GM21825 (cell line): Measurements from ENCODE around the gene CRYBA4.

Source experiments
- ATAC-seq: cut with Tn5 transposase; IDR thresholded peaks from one replicate; pipeline ENCODE4 v1.9.1; 2021; ENCODE audit warnings: mild to moderate bottlenecking, moderate library complexity; ENCODE audit not compliant: unreplicated experiment

CRYBA4 gene

DNA sequence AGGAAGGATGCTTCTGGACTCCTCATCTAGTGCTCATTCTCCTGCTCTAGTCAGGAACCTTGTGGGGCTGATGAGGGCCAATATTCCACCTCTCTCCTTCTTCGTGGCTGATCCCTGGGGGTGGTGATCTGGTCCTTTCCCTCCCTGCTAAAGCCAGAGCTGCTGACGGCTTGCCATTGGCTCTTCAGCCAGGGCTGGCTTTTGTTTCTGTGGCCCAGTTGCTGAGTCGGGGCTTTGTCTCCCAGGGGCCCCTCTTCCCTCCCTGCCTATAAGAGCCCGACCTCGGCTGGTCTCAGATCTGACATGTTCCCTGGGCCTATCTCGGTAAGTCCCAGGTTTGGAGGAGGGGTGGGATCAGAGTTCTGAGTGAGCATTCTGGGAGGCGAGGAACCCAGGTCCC, at the start of gene CRYBA4:
CRYBA4 (plus strand) TSS at position 301 of the 400 bp plus-strand sequence. CDS start 634 bp downstream, outside the sequence.
- no peak for ATAC-seq

DNA sequence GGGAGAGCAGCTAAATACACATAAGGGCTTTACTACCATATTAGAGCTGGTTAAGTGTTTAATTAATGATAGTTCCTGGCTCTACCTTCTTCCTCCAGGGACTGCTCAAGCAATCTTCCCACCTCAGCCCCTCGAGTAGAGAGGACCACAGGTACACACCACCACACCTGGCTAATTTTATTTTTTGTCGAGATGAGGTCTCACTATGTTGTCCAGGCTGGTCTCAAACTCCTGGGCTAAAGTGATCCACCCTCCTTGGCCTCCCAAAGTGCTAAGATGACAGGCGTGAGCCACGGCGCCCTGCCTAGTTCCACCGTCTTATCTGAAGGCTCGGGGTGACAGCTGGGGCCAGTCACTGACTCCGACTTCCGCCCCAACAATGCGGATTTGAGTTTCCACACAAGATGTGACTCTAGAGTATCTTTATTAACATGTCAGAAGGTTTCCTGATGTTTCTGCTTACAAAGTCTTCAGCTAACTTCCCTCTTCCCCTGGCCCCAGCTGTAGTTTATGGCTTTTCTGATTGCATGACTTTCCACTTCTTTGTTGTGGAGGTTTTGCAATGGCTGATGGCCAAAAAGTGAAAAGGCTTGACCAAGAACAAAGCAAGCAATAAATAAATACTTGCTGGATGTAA, 48.6 kb upstream of the CRYBA4 start:
- ATAC-seq: no peak

DNA sequence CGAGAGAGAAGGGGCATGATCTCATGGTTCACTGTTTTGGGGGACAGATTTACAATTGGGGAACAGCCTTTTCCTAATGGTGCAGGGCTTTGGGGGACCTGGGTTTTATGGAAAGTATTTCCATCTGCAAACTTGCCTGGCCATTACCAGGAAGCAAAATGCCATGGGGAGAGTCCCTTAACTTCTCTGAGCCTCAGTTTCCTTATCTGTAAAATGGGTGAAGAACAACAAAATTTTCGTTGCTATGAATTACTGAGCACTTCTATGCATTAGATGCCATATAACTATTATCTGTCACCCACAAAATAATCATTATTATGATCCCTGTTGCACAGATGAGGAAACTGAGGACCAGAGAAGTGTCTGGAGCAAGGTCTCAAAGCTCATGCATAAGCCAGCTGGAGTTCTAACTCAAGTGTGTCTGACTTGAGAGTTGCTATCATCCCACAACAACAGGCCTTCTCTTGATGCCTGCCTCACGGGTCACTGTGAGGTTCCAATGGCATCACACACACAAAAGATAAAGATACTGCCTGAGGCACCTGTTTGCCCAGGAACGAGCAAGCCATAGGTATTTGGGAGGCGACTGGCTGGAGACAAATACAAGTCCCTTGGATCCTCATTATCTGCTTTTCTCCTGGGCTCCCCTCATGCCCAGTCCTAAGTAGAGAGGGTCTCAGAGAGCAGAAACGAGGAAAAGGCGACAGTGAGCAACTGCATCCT, 47.6 kb upstream of the CRYBA4 start:
- no peak for ATAC-seq

DNA sequence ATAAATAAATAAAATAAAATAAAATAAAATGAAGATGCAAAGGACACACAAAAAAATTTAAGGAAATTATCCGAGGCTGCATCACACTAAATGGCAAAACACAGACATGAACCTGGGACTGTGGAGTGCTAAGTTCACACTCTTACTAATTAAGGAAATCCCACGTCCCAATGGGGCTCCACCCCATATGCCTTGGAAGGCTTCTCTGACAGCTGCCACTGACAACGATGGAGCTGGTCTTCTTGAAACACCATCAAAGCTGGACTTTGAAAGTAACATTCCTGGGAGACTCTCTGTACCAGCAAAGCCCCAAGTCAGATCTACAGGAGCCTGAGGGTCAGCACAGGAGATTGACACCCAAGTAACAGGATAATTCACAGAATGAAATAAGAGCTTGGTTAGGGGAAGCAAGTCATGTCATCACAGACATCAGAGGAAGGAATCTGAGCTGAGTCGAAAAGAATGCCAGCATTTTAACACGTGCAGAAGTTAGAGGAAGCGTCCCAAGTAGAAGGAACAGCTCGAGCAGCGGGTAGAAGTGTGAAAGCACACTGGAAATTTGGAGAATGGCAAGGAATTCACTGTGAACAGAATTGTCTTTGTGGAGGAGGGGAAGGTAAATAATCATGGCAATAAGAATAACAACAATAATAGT, 45.6 kb upstream of the CRYBA4 start:
- no peak for ATAC-seq

DNA sequence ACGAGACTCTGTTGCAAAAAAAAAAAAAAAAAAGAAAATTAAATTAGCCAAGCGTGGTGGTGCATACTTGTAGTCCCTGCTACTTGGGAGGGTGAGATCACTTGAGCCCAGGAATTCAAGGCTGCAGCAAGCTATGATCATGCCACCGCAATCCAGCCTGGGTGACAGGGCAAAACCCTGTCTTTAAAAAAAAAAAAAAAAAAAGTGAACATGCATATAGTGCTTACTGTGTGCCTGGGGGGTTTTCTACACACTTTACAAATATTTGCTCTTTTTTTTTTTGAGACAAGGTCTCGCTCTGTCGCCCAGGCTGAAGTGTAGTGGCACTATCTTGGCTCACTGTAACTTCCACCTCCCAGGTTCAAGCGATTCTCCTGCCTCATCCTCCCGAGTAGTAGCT, 44.7 kb upstream of the CRYBA4 start:
- ATAC-seq: no peak

DNA sequence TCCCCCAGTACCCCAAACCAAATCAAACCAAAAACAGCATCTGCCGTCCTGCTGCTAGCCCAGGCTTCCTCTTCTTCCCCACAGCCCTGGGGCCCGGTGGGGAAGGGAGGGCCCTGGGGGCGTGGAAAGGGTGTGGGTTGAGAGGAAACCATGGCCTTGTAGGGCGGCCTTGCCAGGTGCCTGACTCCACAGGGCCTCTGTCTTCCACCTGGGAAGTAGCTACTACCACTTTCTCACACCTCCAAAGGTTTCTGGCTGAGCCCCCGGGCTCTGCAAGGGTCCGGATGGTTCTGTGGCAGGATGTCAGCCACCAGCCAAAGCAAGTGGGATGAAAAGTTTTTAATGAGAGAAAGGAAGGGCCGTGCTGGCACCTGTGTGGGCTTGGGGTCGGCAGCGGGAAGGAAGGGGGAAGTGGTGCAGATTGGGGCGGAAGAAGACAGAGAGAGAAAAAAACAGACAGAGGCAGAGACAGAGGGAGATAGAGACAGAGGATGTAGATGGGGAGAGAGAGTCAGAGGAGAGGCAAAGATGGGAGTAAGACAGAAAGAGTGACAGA, 42.4 kb upstream of the CRYBA4 start:
- no peak for ATAC-seq

DNA sequence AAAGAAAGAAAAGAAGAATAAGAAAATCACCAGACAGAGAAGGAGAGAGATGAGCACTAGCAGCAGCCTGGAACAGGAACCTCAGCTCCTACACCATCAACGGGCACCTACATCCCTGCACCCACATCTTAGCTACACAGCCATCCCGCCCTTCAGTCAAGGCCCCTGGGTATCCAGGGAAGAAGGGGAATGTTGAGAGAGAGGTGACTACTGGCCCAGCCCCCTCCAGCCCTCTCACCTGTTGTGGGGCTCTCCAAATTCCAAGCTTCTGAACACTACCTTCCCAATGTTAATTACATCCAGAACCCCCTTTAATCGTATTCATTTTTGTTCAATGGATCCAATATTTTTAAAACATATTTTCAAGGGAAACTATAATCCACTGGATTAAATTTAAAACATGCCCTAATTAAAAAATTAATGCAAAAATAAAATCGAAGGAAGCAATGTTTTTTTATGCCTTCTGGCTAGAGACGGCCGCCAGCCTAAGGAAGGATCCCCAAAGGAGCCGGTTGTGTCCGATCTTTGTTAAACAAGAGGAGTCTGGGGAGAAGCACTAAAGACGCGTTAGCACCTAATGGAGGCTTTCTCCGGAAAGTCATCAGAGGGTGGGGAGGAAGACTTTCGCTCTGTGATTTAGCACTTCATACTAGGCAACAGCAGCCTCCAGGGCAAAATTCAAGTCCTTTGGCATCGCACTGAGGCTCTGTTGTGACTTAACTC, 41.4 kb upstream of the CRYBA4 start:
- no peak for ATAC-seq

DNA sequence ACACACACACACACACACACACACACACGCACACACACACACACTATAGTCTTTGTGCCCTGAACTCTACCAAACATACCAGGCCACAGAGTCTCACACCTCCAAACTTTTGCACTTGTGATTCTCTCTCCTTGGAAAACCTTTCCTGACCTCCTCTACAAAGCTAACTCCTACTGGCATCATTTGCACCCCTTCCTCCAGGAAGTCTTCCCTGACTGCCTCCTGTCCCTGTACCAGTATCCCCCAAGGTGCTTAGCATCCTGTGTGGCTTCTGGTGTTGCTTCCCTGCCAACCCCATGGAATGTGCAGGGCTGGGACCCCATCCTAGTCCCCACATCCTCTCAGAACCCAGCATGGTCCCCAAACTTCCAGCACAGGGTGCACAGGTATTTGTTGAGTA, 40.7 kb upstream of the CRYBA4 start:
- ATAC-seq: no peak

DNA sequence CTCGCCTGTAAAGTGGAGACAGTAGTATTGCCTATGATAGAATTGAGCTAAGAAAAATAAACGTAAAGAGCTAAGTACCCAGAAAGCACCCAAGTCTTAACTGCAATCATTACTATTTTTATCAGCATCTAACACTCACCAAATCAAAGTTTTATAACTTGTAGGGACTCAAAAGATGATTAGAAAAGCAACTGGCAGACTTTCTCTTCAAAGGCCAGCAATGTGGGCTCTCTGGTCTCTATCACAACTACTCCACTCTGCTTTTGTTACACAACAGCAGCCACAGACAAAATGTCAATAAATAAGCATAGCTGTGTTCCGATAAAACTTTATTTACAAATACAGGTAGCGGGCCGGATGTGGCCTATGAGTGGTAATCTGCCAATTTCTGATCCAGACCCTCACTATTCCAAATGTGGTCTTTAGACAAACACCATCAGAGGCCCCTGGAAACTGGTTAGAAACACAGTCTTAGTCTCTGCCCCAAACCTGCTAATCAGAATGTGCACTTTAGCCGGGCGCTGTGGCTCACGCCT, 40.1 kb upstream of the CRYBA4 start:
- no peak for ATAC-seq

DNA sequence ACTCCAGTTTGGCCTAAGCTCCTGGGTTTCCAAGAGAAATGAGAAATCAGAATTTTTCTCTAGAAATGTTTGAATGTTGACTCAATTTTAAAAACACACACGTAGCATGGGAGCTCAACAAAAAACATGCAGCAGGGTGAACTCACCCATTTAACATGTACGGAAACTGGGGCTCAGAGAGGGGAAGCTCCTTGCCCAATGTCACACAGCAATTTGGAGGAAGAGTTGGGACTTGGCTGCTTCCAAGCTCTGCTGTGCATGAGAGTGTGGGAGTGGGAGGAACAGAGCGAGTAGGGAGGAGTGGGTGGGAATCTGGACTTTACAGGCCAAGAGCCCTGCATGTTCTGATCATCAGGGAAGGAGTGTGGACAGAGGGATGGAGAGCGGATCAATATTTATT, 37.8 kb upstream of the CRYBA4 start:
- no peak for ATAC-seq

DNA sequence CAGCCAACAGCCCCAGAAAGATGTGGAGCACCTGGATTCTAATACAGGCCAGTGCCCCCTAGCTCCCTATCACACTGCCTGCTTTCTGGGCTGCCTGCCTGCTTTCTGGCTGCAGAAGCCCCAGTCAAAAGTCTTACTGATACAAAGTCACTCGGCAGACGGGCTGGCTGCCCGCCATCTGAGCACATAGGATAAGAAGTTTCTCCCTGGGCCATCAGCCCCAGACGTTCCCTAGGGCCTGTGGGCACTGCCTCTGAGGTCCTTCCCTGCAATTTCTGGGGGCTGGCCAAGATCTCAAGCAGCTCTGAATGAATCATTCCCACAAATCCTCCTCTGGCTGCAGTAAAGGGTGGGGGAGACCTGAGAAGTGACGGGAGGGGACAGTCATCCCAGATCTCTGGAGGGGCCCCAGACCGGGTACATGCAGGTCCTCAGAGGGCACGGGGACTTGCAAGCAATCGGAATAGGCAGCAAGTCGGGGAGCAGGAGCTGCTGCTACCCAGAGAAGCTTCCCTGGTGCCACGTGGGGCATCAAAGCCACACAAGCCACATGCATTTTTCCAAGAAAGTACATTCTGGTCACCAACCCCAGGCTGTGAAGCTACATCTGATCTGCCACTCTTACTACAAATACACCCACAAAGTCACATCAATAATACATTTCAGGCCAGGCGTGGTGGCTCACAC, 36.5 kb upstream of the CRYBA4 start:
- no peak for ATAC-seq

DNA sequence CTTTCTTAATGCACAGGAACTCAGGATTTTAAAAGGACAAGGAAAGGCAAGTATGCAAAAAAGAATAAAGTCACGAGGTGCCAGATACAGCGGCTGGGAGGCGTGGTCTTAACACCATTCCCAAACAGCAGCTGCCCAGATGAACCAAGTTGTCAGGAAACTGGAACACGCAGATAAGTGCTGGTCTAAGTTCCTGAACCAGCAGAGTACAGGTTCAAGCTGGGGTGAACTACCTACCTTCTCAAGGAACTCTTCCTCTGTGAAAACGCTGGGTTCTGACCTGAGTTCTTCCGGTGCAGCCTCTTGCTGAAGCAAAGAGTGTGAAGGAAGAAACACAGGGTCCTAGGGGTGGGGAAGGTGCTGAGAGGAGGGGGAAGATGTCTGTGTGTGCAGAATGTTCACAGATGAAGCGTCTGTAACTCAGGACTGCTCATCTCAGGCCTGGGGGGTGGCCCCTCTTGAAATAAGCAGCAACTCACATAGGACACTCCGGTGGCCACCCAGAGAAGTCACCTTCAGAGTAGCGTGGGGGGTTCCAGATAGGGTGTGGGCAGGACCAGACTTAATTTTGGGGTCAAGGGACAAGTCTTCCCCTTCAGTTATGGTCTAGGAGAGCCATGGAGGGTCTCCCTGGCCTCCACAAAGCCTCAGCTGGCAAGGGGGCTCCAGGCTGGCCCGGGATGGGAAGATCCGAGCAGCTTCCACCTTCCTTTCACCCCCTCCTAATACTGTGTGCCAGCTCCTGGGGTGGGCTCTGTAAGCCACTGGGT, 35.0 kb upstream of the CRYBA4 start:
- ATAC-seq: no peak

DNA sequence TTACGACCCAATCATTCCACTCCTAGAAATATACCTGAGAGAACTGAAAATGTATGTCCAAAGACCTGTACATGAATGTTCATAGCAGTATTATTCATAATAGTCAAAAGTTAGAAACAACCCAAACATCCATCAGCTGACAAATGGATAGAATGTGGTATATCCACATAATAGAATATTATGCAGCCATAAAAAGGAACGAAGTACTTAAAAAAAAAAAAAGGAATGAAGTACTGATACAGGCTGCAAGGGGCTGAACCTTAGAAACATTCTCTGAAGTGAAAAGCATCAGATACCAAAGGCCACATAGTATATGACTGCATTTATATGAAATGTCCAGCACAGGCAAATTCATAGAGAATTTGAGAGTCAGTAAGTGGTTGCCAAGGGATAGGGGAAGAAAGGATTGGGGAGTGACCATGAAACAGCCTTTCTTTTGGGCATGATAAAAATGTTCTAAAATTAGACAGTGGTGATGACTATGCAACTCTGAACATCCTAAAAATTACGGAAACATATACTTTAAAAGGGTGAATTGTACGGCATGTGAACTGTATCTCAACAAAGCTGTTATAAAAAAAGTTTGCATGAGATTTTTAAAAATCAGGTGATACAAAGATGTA, 33.7 kb upstream of the CRYBA4 start:
- ATAC-seq: no peak

DNA sequence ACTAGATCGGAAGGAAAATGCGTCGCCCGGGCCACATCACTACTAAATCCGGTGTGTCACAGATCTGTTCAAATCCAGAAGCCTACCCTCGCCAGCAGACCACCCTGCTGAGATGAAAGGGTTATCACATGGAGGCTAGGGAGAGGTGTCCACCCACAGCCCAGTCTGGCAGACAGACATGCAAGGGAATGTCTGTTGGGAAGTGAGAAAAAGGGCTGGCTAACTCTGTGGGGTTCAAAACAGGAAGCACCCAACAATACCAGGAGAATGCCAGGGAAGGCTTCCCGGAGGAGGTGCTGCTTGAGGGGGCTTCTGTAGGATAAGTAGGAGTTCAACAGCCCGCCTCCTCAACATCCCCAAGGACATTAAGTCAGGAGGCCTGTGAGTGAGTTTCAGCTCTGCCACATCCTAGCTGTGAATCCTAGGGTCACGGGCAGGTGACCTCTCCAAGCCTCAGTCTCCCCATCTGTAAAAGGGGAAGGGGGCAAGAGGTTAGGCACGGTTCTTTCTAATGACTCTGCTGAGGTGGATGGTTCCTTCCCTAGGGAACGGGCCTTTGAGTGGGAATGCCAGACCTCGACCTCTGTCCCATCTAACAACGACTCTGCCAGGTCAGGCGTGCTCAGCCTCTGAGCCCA, 32.9 kb upstream of the CRYBA4 start:
- ATAC-seq: no peak

DNA sequence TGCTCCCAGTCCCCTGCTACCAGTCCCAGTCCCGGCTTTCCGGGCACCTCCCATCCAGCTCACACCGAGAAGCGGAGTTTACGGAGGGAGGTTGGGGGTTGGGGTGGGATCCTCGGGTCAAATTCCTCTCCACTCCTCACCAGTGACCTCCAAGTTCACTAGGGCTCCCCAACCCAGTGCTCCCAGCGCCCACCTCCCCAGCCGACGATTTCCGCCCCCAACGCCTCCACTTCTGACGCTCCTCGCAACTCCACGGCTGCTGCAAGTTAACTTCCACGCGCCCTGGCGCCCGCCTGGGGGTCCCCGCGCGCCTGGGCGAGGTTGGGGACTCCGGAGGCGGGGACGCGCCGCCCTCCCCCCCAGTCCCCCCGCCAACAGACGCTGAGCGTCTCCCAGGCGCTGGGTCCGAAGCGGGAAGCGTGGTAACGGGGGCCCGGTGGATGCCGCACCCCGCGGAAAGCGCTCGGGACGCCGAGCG, 32.4 kb upstream of the CRYBA4 start:
- ATAC-seq: no peak

DNA sequence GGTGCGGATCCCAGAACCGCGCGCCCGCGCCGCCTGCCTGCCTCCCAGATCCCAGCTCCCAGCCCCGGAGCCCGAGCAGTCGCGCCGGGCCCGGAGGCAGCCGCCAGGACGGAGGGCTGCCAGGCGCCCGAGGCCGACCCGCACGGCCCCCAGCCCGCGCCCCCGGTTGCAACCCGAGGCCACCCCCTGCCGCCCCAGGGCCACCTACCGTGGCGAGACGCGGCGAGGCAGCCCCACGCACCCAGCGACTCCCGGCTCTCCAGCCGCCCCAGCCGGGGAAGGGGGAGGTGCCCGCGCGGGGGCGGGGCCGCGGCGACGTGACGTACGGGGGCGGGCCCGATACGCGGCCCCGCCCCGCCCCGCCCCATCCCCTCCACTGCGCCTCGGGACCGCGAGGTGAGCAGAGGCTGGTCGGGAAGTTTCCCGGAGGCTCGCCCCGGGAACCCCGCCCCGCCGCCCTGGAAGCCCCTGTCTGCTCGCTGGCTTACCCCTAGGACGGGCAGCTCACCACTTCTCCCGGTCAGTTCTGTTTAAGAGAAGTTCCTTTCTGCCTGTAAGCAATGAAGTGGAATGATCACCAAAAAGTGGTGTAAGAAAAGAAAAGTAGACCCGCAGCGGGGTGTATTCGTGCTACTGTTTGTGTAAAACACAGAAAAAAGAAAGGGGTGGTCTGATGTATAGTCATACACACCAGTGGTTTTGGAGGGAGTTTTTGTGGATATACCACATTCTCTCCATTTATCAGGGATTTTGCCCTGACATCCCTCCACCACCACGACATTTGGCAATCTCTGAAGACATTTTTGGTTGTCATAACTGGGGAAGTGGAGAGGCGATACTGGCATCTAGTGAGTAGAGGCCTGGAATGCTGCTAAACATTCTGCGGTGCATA, 31.7 kb upstream of the CRYBA4 start, which contains the start of gene TPST2:
TPST2 (minus strand) TSS at position 288 of the 892 bp plus-strand sequence. CDS start 48,502 bp downstream, outside the sequence.
- ATAC-seq: peak; percentile 62

DNA sequence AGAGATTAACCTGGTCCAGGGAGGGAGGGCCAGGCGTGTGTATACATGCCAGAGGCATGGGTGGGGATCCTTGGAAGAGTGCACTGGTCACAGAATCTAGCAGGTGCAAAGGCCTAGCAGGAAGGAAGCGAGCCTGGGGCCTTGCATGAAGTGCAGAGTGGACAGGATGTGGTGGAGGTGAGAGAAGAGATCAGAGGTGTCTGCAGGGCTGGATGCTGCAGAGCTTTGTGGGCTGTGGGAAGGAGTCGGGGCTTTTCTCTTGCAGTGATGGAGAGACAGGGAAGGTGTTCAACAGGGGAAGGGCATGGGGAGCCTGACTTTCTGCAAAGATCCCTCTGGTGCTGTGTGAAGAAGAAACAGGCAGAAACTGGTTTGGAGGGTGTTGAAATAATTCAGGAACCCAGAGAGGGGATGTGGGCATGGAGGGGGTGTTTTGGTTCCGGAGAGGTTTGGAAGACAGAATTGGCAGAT, 29.3 kb upstream of the CRYBA4 start:
- ATAC-seq: peak; percentile 54
